ENCODE data around the gene SLC49A3.
"Not testable (repeated sequence)": the region's sequence is repeated elsewhere in the genome, so short reads cannot be mapped to it uniquely, and the experiment has no call there.

SLC49A3 gene

DNA sequence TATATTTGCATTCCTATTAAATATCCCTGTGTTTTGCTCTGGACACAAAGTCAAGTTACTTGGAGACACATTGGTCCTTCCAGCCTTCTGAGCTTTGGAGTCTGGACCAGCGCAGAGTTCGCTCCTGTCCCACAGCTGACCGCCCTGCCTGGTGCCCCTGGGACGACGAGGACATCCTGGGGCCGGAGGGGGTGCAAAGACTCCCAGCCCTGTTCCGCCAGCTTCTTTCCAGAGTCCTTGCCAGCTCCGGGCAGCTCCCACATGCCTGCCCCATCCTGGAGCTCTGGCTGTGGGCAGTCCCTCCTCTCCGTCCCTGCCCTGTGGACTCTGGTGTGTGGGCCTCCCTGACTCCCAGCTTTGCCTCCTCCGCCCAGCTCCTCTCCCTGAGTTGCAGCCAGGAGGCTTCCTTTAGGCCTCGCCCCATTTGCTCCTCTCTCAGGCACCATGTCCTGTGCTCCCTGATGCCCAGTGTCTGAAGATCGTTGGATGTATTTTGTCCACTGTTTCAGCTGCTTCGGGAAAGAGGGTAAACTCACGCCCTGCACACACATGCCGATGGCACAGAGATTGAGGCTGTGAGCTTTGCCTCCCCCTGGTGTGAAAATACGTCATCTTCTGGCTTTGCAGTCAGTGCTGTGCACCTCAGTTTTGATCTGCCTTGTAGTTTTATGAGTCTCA lies 11.8 kb upstream of the SLC49A3 start:
- Histone ChIP-seq H3K4me1 (ENCODE audit: insufficient read depth, low read length) (0 out of 2 replicates have a peak, but pooled peaks cover 2% of the 10 kb centered on the region), H3K9ac (ENCODE audit: low read depth, low read length) (no peak overlapping the region)

DNA sequence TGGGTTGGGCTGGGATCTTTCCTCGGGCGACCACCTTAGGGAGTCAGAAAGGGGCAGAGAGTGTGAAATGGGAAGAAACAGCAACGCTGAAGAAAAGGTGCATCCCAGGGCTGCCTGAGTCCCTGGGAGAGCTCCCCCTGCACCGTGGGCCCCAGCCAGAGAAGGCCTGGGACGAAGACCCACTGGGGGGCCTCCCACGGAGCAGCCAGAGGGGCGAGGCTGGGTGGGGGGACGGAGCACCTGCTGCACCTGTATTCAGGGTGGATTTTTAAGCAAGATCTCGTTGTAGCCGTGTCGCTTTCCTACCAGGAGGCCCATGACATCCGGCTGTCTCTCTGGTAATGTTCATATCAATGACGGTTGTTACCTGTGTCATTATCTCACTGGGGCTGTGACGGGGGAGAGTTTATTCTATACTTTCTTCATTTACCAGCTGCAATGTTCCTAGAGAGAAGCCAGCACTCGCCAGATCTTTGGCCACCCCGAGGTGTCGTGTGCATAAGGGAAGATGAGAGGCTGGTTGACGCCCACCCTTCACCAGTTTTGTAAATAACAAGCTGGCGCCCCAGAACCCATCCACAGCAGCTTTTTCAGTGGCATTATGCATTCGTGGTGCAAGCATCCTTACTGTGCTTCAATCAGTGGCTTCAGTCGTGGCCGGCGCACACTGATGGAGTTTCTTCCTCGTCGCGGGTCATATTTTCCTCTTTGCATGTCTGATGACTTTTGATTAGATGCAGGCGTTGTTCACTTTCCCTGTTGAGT lies 11.0 kb upstream of the SLC49A3 start:
- H3K9ac ChIP-seq (ENCODE audit: low read depth, low read length), result no peak overlapping the region
- 0 out of 2 replicates have a peak, but pooled peaks cover 2% of the 10 kb centered on the region for H3K9me3 ChIP-seq (ENCODE audit: control insufficient read depth, insufficient read depth, low read length)
- no peaks in the 10 kb centered on the region for H3K36me3 ChIP-seq (ENCODE audit: insufficient read depth, low read length)
- H3K4me1 ChIP-seq (ENCODE audit: insufficient read depth, low read length), result 0 out of 2 replicates have a peak, but pooled peaks cover 2% of the 10 kb centered on the region

More for the DNA sequence above, 11.8 kb upstream of the SLC49A3 start:
- no peaks in the 10 kb centered on the region for H3K9me3 ChIP-seq (ENCODE audit: control insufficient read depth, insufficient read depth, low read length)
- H3K36me3 ChIP-seq (ENCODE audit: insufficient read depth, low read length), result no peaks in the 10 kb centered on the region

DNA sequence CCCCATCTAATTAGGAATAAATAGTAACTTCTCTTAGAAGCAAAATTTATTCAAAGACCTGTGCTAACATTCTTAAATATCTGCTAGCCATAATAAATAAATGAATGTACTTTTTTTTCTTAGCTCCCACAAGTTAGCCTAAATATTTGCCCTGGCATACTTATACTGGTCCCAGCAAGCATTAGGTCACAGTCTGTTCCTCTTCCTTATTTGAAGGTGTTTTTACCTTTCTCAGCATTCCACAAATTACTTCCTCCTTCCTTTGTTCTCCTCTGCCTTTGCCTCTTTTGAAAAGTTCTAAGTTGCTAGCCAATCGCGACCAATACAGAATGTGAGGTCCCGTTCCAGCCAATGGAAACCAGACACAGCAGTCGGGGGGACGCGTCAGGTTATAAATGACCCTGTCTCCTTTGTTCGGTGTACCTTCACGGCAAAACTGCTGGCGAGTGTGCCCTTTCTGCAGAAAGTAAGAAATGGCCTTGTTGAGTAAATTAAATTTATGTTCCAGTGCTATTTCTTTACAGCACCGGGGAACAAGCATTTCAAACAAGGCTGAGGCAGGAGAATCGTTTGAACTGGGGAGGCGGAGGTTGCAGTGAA lies 5.5 kb upstream of the SLC49A3 start:
- not testable (repeated sequence) for H3K9ac ChIP-seq (ENCODE audit: low read depth, low read length); H3K4me1 ChIP-seq (ENCODE audit: insufficient read depth, low read length); H3K9me3 ChIP-seq (ENCODE audit: control insufficient read depth, insufficient read depth, low read length)

DNA sequence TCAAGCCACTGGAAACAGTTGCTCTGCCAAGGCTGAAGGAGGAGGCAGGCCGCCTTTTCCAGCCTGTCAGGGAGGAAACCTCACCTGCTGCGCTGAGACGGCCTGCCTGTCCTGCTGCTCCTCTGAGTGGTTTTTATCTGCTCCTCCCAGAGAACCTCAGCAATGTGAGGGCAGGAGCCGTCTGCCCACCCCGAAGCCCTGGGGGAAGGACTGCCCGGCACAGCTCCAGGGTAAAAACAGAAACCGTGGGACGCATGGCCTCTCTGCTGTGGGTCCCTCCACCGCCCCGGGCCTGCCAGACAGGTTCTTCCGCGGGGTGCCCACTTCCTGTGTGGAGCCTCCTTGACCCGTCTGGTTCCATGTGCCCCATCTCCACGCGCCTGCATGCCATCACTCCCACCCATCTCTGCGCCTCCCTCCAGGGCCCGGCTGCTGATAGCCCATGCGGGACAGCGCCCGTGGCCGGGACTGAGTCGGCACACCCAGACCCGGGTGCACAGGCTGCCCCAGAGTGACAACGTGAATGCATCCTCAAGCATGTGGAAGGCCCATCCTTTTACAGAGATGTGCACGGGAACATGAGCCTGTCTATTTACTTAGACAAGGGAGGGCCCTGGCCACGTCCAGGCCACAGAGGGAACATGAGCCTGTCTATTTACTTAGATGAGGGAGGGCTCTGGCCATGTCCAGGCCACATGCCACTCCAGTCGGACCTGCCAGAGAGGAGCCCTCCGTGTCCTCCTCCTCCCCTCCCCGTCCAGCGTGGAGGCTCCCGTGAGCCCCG lies 4.0 kb upstream of the SLC49A3 start:
- H3K4me1 ChIP-seq (ENCODE audit: insufficient read depth, low read length), result peaks cover 7% of the 10 kb centered on the region; the same call in 1 of the 2 replicates
- no peak overlapping the region for H3K9ac ChIP-seq (ENCODE audit: low read depth, low read length)
- no peaks in the 10 kb centered on the region for H3K36me3 ChIP-seq (ENCODE audit: insufficient read depth, low read length)
- 0 out of 2 replicates have a peak, but pooled peaks cover 2% of the 10 kb centered on the region for H3K9me3 ChIP-seq (ENCODE audit: control insufficient read depth, insufficient read depth, low read length)

More for the DNA sequence above, 5.5 kb upstream of the SLC49A3 start:
- H3K36me3 ChIP-seq (ENCODE audit: insufficient read depth, low read length), result not testable (repeated sequence)

DNA sequence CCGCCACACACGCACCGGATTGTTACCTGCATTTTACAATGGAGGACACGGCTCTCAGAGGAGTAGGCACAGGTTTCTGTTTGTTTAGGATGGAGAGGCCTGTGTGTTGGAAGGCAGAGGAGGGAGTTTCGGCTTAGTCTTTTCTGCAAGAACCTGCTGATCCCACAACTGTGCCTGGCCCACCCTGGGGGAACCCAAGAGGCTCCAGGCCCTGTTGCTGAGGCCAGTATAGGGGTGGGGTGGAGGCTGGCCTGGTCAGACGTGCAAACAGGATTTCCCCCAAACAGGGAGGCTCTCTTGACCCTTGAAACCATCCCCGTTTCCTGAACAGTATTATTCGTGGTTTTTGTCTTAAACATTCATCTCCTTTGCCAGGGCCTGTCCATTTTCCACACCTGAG lies 772 bp upstream of the SLC49A3 start:
- Histone ChIP-seq H3K9ac (ENCODE audit: low read depth, low read length) (peak overlapping the region; percentile 56), H3K4me1 (ENCODE audit: insufficient read depth, low read length) (peaks cover 7% of the 10 kb centered on the region; the same call in 1 of the 2 replicates), H3K9me3 (ENCODE audit: control insufficient read depth, insufficient read depth, low read length) (no peaks in the 10 kb centered on the region), H3K36me3 (ENCODE audit: insufficient read depth, low read length) (no peaks in the 10 kb centered on the region)

DNA sequence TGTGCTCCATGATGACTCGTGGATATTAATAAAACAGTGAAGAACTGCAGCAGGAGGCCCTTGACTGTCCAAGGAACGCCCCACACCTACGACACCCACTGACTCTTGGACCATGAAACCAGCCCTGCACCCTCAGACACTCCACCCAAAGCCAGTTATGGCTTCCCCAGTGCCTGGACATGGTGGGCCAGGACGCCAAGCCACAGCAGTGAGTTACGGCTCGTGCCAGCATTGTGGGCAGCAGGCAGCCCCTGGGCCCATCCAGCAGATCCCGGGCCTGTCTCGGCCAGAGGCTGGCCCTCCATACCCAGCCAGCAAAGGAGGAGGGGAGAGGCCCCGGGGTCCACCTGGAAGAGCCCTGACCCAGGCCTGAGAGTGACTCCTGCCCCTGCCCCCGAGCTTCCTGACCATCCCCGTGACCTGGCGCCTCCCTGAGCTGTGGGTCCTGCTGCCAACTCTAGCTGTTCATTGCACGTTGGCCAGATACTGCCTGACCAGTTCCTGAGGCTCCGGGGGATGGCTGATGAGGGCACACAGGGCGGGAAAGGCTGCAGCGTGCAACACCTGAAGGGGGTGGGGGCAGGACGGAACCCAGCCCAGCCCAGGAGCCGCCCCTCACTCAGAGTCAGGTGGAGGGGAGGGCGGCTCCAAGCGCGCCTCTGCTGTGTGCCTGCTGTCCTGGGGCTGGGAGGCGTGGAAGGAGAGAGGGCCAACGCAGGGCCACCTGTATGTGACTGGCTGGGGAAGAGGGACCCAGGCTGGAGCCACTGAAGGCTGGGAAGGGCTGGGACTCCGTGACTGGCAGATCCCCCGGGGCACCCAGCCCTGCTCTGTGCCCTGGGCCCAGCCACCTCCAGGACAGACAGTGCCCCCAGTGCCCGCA lies 739 bp downstream of the SLC49A3 start:
- Histone ChIP-seq H3K36me3 (ENCODE audit: insufficient read depth, low read length) (no peaks in the 10 kb centered on the region), H3K9me3 (ENCODE audit: control insufficient read depth, insufficient read depth, low read length) (no peaks in the 10 kb centered on the region), H3K9ac (ENCODE audit: low read depth, low read length) (peak overlapping the region; percentile 56), H3K4me1 (ENCODE audit: insufficient read depth, low read length) (peaks cover 11% of the 10 kb centered on the region; the same call in 1 of the 2 replicates)

DNA sequence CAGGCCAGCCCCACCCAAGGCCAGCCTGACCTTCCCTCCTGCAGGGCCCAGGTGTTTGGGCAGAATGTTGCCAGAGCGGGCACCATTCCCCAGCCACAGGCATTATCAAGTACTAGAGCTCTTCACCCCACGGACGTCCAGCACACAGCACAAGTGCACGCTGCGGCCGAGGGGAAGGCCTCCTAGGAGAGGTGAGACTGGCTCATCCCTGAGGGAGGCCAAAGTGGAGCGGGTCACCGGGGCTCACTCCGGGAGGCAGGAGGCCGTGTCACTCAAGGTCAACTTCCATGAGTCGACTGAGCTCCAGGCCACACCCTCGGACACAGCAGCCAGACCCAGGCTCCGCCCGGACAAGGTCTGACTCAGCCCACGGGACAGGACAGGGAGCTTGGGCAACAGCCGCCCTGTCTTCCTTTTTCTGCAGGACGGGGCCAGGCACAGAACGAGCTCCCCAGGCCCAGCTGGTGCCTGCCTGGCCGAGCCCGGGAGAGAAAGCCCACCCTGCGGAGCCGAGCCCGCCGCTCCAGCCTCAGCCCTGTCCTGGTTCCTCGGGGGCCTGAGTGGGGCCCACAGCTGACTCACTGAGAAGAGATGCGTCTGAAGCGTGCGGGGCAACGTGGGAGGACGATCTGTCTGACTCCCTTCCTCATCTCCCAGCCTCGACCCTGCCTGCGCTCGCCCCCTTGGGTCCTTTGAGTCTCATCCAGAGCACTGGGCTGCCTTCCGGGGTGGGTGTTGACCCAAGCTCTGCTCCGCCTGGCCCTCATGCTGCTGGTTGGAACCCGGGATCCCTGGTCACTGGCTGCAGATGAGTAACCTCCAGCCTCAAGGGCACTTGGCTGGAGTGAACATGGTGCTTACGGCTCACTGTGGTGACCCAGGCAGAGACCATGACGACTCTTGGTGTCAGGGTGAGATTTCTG lies 1.6 kb downstream of the SLC49A3 start:
- Histone ChIP-seq H3K9me3 (ENCODE audit: control insufficient read depth, insufficient read depth, low read length) (no peaks in the 10 kb centered on the region), H3K36me3 (ENCODE audit: insufficient read depth, low read length) (no peaks in the 10 kb centered on the region), H3K4me1 (ENCODE audit: insufficient read depth, low read length) (peaks cover 11% of the 10 kb centered on the region; the same call in 1 of the 2 replicates), H3K9ac (ENCODE audit: low read depth, low read length) (no peak overlapping the region)

DNA sequence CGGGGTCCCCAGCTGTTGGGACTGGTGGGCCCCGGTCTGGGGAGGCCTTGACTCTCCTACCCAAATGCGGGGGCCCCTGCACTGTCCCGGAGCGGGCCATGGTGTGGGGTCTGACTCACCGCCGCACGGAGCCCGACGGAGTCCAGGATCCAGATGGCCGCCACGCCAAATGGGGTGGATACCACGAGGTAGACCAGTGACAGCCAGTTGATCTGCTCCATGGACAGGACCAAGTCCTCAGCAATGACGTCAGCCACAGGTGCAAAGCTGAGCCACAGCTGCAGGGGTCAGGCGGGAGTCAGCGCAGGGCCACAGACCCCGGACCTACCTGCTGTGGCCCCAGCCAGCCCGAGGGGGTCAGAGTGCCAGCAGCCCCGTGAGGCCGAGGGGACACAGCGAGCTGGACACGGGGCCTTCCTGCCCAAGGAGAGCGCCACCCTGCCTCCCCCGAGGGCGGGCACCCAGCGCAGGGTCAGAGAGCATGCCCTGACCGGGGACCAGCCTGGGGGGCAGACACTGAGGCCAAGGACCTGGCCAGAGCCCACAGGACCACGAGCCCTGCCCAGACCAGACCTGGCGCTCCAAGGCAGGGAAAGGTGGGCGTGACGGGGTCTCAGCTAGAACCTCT lies 2.4 kb downstream of the SLC49A3 start:
- H3K9ac ChIP-seq (ENCODE audit: low read depth, low read length), result no peak overlapping the region
- no peaks in the 10 kb centered on the region for H3K9me3 ChIP-seq (ENCODE audit: control insufficient read depth, insufficient read depth, low read length)
- no peaks in the 10 kb centered on the region for H3K36me3 ChIP-seq (ENCODE audit: insufficient read depth, low read length)
- H3K4me1 ChIP-seq (ENCODE audit: insufficient read depth, low read length), result peaks cover 11% of the 10 kb centered on the region; the same call in 1 of the 2 replicates

DNA sequence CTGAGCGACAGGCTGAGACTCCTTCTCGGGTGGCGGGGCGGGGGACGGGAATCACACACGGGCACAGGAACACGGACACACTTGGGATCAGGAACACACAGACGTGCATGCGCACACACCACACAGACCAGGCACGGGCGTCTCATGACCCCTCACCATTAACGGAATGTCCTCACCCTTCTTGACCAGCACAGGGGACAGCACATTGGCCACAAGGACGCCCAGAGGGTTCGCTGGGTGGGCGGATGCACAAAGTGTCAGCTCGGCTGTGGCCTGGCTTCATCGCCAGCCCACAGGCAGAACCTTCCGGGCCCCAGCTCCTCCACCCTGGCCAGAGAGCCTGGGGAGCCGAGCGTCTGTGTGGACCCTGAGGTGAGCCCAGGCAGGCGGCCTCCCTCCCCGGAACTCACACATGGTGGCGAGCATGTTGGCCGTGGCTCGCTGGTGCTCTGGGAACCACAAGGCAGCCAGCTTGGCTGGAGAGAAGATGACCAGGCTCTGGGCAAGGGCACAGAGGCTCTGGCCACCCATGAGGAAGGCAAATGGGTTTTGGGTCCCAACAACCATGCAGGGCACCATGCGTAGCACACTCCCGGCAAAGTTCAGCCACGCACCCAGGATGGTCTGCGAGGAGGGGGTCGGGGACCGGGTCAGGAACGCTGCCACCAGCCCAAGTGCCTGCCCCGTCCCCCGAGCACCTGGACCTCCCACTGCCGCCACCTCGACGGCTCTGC lies 3.1 kb downstream of the SLC49A3 start:
- Histone ChIP-seq H3K9ac (ENCODE audit: low read depth, low read length) (no peak overlapping the region), H3K4me1 (ENCODE audit: insufficient read depth, low read length) (peaks cover 11% of the 10 kb centered on the region; the same call in 1 of the 2 replicates)

DNA sequence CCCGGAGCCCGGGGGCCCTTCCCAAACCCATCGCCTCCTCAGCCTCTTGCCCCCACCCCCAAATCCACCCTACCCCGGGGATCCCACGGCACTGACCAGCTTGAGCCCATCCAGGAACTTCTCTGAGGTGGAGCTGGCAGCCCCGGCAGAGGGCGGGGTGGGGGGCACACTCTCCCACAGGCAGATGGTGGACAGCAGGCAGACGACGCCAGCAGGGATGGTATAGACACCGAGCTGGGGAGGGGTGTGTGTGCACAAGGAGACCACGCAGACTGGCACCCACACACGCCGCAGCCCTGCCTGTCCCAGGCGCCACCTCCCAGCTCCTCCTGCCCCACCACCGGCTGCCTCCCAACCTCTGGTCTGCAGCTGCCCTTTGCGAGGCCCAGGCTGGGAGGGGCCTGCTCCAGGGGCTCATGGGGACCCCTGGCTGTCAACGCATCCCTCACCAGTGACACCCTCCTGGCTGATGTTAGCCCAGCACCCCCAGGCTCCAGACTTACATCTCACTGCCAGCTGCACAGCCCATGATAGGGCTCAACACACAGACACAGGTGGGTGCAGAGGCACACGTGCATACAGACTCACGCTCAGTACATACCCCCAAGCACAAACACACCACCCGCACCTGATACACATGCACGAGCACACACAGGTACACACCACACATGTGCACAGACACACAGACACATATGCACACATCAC lies 4.2 kb downstream of the SLC49A3 start:
- H3K4me1 ChIP-seq (ENCODE audit: insufficient read depth, low read length), result peaks cover 9% of the 10 kb centered on the region; the same call in 1 of the 2 replicates
- no peaks in the 10 kb centered on the region for H3K9me3 ChIP-seq (ENCODE audit: control insufficient read depth, insufficient read depth, low read length)
- no peak overlapping the region for H3K9ac ChIP-seq (ENCODE audit: low read depth, low read length)
- no peaks in the 10 kb centered on the region for H3K36me3 ChIP-seq (ENCODE audit: insufficient read depth, low read length)

More for the DNA sequence above, 3.1 kb downstream of the SLC49A3 start:
- Histone ChIP-seq H3K36me3 (ENCODE audit: insufficient read depth, low read length) (no peaks in the 10 kb centered on the region), H3K9me3 (ENCODE audit: control insufficient read depth, insufficient read depth, low read length) (no peaks in the 10 kb centered on the region)

DNA sequence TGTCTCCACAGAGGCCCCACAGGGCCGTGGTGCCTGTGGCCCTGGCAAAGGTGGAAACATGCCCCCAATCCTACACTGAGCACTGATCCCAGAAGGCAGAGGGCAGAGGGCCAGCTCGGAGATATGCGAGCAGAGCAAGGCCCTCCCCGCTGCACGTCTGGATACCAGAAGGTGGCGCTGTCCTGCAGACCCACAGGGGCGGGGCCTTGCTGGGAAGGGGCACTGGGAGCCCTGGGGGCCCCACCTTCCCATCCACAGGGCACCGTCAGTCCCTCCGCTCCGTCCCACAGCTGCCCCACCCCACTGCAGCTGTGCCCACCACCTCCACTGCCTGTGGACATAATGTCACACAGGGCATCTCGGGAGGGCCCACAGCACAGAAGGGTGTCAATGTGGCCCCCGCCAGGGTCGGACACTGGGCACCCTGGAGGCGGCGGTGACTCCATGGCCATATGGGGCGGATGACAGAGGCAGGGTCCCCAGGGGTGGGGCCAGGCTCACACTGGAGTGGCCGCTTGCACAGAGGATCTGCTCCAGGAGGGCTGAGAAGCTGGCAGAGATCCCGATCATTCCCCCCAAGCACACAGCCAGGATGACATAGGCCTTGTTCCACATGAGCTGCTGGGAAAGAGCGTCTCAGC lies 4.8 kb downstream of the SLC49A3 start:
- Histone ChIP-seq H3K9me3 (ENCODE audit: control insufficient read depth, insufficient read depth, low read length) (no peaks in the 10 kb centered on the region), H3K9ac (ENCODE audit: low read depth, low read length) (no peak overlapping the region), H3K36me3 (ENCODE audit: insufficient read depth, low read length) (no peaks in the 10 kb centered on the region), H3K4me1 (ENCODE audit: insufficient read depth, low read length) (peaks cover 5% of the 10 kb centered on the region; the same call in 1 of the 2 replicates)
